Measurements from ENCODE around the gene IL4I1. TPM values are rescaled to one million over a fixed set of nuclear protein-coding genes. Genes with fewer than 3 reads are reported as not detected.
"Not testable (repeated sequence)": the region's sequence is repeated elsewhere in the genome, so short reads cannot be mapped to it uniquely, and the experiment has no call there.

The IL4I1 gene
- total RNA-seq, 1 donor, result 0.81 TPM

DNA sequence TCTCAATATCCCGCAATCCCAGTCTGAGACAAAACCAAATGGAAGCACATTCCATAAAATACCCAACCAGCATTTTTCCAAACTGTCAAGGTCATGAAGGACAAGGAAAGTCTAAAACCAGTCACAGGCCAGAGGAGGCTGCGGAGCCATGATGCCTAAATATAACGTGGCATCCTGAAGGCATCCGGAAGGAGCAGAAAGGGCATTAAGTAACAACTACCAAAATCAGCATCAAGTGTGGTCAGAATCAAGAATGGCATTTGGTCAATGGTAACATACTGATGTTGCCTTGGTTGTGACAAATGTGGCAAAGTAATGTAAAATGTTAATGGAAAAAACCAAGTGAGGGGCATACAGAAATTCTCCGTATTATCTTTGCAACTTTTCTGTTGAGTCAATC lies 28.8 kb upstream of the IL4I1 start:
- DNase-seq (ENCODE audit: low read depth in 2 of 3, low spot score in 2 of 3), result no peak

GRCh38 chr19:49924881-49925210 lies 28.2 kb upstream of the IL4I1 start:
- not testable (repeated sequence) for DNase-seq (ENCODE audit: low read depth in 2 of 3, low spot score in 2 of 3)

GRCh38 chr19:49924004-49924880 lies 27.6 kb upstream of the IL4I1 start:
- DNase-seq (ENCODE audit: low read depth in 2 of 3, low spot score in 2 of 3), result no peak

GRCh38 chr19:49923055-49924003 lies 26.6 kb upstream of the IL4I1 start:
- no peak for DNase-seq (ENCODE audit: low read depth in 2 of 3, low spot score in 2 of 3)

DNA sequence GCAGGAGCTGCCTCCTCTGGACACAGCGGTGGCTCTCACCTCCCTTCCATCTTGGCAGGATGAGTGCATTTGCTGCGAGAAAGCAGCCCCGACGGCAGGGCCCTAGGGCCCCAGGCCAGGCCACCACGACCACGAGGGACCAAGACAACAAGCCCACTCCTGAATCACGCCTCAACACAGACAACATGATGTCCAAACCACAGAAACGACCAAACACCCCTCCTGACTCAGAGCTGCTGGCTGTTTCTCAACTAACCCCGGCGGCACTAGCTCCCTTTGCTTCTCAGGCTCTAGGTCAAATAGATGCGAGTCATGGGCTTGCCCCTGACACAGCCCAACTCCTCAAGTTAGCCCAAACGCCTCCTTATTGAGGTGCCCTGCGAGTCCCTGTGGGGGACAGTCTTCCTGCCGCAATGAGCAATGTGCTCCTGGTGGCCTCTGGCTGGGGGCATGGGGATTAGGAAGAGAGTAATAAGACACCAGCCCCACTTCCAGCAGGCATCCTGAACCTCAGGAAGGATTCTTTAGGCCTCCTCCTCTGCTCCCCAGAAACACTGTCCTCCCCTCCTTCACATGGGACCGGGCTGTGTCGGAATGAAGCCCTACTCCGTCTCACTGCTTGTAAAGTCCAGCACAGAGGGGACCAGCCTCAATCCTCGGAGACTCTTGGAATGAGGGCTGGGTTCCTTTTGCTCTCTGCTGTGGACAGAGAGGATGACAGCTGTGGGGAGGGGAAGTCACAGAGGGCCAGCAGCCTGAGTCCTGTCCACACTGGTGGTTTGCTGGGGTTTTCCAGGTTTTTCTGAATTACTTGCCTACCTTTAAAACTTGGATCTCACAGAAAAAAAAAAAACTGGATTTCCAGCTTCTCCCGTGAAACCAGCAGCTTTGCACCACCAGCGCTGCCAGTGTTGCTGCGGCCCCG lies 25.4 kb upstream of the IL4I1 start:
- no peak for DNase-seq (ENCODE audit: low read depth in 2 of 3, low spot score in 2 of 3)

GRCh38 chr19:49920624-49921363 lies 24.1 kb upstream of the IL4I1 start:
- no peak for DNase-seq (ENCODE audit: low read depth in 2 of 3, low spot score in 2 of 3)

GRCh38 chr19:49918089-49918488 lies 21.4 kb upstream of the IL4I1 start:
- DNase-seq (ENCODE audit: low read depth in 2 of 3, low spot score in 2 of 3), result no peak

GRCh38 chr19:49916839-49917733 lies 20.4 kb upstream of the IL4I1 start:
- no peak for DNase-seq (ENCODE audit: low read depth in 2 of 3, low spot score in 2 of 3)

DNA sequence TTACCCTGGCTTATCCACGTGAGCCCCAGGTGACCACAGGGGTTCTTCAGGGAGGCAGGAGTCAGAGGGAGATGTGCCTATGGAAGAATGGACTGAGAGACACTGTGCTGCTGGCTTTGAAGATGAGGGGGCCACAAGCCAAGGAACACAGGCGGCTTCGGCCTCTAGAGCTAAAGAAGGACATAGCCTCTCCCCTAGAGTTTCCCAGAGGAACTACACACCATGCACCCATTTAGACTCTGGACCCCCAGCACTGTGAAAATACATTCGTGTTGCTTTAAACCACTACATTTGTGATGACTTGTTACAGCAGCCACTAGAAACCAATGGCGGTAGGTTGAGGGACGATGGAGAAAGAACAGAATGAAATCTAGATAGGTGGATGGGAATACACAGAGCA lies 18.6 kb upstream of the IL4I1 start:
- DNase-seq (ENCODE audit: low read depth in 2 of 3, low spot score in 2 of 3), result no peak

- DNase-seq (ENCODE audit: low read depth in 2 of 3, low spot score in 2 of 3), result no peak
These were observed 17.0 kb upstream of the IL4I1 start for GRCh38 chr19:49913720-49914119.

GRCh38 chr19:49912965-49913685 lies 16.4 kb upstream of the IL4I1 start:
- no peak for DNase-seq (ENCODE audit: low read depth in 2 of 3, low spot score in 2 of 3)

DNA sequence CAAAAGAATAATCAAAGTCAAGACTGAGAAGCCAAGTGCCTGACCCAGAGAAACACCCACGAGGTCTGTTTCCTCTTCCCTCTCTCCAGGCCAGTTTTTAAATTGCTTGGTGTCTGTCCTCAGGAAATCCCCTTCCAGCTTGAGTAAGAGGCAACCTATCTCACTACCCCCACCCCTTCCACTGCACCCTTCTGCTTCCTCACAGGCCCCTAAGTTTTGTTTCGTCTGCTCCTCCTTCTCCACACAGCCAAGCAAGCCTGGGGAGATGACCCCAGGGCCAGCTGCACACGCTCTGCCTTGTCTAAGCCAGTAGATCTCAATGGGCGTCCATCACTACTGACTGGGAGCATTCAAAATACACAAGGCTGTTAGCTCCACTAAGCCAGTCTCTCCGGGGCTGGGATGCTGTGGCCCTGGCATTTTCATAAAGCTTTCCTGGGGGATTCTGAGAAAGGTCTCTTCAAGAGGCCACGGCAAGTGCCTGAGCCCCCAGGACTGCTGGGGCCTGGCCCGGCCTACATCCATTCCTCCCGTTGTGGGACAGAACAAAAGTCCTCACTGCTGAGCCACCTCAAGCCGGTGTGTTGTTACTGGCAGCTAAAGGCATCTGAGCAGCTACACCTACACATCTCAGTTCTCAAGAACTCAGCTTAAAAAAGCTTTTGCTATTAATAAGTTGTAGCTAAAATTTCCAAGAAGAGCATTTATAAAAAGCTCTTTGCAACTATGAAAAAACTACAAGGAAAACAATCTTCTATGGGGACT lies 14.9 kb upstream of the IL4I1 start:
- peak in 2 of 3 donors; percentile 52 to 56 for DNase-seq (ENCODE audit: low read depth in 2 of 3, low spot score in 2 of 3)

DNA sequence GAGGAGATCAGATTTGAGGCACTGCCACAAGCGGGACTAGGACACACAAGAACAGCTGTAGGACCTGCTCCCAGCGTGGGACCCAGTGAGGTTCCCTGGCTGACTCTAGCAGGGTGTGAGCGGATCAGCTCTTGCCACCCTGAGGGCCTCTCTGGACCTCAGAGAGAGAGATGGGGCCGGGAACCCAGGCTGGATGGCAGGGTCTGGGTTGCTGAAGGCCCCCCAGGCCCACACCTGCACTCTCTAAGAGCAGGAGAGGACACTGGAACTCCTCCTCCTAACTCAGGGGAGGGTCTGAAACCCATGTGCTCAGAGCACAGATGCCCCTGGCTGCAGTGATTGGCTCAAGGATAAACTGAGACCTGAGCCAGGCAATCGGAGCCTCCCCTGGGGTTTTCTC lies 13.5 kb upstream of the IL4I1 start:
- no peak for DNase-seq (ENCODE audit: low read depth in 2 of 3, low spot score in 2 of 3)

DNA sequence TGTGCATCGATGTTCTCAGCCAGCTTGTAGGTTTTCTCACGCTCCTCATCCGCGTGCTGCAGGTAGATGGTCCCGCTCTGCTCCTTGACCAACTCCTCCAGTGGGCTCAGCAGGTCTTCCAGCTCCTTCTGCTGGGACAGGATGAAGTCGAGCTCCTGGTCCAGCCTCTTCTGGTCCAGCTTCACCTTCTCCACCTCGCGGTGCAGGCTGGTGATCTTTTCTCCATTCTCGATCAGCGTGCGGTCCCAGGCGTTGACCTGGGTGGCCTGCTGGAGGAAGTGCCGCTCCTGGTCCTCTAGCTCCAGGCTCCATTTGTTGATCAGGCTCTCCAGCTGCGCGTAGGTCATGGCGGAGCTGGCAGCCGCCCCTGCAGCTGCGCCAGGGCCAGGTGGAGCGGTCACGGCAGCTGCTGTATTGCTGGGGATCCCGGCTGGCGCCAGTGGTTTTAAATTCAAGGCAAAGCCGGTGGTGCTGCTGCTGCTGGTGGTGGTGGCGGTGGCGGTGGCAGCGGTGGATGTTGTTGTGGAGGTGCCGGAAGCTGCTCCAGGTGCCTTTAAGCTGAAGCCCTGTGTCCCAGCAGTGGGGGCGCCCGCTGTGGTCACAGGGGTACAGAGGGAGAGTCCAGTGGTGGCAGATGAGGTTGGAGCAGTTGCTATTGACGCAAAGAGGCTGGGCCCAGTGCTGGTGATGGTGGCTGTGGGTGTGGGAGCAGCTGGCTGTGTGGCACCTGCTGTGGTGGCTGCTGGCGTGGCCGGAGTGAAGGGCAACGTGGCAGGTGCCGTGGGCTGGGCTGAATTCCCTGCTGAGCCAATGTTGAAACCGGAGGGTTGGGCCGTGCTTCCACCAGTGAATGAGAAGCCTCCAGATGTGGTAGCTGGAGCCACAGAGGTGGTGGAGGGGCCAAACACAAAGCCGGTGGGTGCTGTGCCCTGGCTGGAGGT lies 12.1 kb upstream of the IL4I1 start:
- no peak for DNase-seq (ENCODE audit: low read depth in 2 of 3, low spot score in 2 of 3)

- no peak for DNase-seq (ENCODE audit: low read depth in 2 of 3, low spot score in 2 of 3)
These were observed 11.2 kb upstream of the IL4I1 start for GRCh38 chr19:49907745-49908446.
